SH-SY5Y (cell line): ENCODE data around the gene PNPLA6.

Experiments
- GATA2 ChIP-seq: IDR thresholded peaks from 2 replicates; pipeline ENCODE4 v1.6.1; 2011; ENCODE audit warnings: mild to moderate bottlenecking, low read depth, low read length
- GATA3 ChIP-seq: IDR thresholded peaks from 2 replicates; pipeline ENCODE4 v1.6.1; 2011; ENCODE audit warnings: low read depth, mild to moderate bottlenecking, low read length, moderate library complexity

GRCh38 chr19:7506385-7507328, 28.9 kb upstream of the PNPLA6 start:
- TF ChIP-seq GATA3 (no peak), GATA2 (no peak)
